ENCODE results near the gene TRMT2A.

Gene TRMT2A

DNA sequence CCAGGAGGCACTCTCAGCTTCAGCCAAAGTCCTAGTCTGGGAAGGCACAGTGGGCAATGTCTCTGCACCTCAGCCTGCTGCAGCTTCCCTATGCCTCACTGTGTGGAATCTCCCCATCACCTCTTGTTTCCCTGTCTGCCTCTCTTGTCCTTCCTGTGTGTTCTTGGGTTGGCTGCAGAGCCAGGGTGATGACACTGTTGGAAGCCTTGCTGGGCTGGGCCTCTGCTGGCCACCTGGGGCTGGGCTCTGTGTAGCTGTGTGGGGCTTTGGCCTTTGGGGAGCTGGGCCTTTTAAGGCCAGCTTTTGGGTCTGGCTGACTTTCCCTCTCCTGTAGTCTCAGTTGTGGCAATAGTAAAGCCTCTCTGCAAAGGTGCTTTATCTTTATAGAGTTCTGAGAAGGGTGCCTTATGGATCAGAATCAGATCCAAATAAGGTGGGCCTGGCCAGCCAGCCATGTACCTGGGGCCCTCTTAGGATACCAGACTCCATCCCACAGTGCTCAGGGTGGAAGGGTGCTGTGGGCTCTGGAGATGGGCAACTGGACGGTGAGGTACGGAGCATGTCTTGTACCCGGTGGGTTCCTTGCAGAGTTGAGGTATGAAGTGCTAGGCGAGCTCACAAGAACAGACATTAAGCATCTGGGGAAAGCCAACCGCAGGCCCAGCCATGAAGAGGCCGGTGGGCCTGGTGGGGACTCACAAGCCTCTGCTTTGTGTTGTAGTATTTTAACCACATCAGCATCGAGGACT lies 11.4 kb downstream of the TRMT2A start:
- DNase-seq, result no peak

DNA sequence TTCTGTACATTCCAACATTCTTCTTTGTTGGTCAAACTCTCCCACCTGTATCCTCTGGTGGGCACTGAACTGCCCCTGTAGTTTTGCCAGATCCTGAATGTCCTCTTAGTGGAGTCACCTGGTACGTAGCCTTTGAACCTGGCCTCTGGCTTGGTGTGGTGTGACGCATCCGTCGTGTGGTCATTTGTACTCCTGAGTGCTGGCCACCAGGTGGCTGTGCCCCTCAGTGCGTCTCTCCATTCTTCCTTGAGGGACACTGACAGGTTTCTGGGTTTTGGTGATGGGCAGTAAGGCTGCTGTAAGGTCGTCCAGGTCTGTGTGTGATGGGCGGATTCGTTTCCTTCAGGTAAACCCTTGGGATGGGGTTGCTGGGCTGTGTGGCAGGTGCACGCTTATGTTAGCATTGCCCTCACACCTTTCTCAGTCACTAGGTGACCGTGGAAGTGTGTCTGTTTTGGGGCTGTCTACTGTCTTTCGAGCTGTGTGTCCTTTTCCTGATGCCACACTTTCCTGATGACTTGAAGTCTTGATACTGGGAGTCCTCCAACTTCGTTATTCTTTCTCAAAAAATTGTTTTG lies 14.7 kb downstream of the TRMT2A start:
- DNase-seq, result no peak

- DNase-seq, result no peak
Measured at GRCh38 chr22:20101638-20102037, 15.4 kb downstream of the TRMT2A start.

GRCh38 chr22:20099099-20099711 lies 17.8 kb downstream of the TRMT2A start:
- no peak for DNase-seq

DNA sequence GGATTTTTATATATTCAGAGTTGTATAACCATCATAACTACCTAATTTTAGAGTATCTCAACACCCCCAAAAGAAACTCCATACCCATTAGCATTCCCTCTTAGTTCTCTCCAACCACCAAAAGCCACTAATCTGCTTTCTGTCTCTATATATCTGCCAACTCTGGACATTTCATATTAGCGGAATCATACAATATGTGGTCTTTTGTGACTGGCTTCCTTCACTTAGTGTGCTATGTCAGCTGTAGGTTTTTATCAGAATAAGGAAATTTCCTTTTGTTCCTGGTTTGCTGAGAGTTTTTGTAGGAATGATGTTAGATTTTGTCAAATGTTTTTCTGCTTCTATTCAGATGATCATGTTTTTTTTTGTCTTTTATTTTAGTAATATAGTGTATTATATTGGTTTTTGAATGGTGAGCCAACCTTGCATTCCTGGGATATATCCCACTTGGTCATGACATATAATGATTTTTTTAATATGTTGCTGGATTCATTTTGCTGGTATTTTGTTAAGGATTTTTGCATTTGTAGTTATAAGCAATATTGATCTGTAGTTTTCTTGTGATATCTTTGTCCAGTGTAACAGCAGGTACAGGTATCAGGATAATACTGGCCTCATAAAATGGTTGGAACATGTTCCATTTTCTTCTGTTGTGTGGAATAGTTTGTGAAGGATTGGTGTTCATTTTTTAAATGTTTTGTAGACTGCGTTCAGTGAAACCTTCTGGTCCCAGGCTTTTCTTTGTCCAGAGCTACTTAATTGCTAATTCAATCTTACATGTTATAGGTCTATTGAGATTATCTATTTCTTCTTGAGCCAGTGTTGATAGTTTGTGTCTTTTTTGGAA lies 20.2 kb downstream of the TRMT2A start:
- no peak for DNase-seq

GRCh38 chr22:20095521-20095920 lies 21.5 kb downstream of the TRMT2A start:
- no peak for DNase-seq

- DNase-seq, result no peak
Measured at GRCh38 chr22:20094197-20094807, 22.7 kb downstream of the TRMT2A start.

DNA sequence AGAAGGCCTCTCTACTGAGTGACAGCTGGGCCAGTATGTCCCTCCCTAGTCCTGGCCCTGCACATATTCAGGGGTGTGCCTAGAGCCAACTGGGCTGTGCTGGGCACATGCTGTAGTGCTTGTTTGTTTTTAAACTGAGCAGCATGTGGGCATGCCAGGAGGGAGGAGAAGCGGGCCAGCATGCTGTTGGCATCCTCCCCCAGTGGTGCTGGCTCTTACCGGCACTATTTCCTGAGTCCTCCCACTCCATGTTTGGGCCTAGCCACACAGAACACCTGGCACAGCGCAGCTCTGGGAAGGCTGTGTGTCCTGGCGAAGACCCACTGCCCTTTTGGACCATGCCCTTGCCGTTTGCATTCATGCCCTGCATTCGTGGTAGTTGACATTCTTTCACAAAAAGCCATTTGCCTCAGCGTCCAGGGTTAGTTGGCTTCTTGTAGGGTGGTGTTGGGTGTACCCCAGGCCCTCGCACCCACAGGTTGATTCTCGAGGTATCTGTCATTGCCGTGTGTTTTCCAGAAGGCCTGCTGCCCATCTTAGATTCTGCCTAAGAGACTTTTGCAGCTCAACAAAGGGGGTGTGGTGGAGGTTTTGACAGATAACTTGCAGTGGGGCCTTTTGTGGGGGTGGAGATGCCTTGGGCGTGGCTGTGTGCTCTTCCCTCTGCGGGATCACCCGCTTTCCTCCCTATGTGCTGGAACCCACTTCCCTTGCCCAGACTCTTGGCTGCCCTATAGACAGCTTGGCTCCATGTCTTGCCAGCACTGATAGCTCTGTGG lies 23.4 kb downstream of the TRMT2A start:
- DNase-seq, result no peak

GRCh38 chr22:20092477-20092854 lies 24.6 kb downstream of the TRMT2A start:
- DNase-seq, result no peak

DNA sequence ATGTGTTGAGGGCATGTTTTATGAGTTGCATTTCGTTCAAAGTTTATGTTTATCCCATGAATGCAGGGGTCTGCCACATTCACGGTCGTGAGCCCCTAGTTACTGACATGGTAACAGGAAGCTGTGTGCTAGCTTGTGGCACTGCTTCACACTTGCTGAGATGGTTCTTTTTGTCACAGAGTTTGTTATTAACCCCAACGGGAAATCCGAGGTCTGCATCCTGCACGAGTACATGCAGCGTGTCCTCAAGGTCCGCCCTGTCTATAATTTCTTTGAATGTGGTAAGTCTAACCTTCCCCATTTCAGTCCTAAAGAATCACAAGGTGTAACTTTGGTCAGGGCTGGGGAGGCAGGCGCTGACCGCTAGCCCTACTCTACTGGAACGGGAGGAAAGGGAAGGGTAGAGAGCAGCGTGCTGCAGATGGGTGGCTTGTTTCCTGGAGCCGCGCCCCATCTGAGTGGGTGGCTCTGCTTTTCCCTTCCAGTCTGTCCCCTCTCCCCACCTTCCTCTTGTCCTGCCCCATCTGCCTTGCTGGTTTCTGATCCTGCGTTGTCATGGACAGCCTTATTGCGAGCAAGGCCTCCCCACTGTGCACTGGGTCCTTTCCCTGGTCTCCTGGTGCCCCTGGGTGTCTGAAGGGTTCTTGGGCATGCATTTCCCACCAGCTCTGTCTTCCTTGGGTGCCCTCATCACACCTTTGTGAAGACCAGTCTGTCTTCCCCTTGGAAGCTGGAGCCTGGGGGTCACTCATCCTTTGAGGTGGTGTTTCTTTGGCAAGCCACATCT lies 25.1 kb downstream of the TRMT2A start:
- DNase-seq, result no peak

- DNase-seq, result no peak
Measured at GRCh38 chr22:20090730-20091240, 26.2 kb downstream of the TRMT2A start.

- DNase-seq, result no peak
Measured at GRCh38 chr22:20089977-20090729, 26.9 kb downstream of the TRMT2A start.

DNA sequence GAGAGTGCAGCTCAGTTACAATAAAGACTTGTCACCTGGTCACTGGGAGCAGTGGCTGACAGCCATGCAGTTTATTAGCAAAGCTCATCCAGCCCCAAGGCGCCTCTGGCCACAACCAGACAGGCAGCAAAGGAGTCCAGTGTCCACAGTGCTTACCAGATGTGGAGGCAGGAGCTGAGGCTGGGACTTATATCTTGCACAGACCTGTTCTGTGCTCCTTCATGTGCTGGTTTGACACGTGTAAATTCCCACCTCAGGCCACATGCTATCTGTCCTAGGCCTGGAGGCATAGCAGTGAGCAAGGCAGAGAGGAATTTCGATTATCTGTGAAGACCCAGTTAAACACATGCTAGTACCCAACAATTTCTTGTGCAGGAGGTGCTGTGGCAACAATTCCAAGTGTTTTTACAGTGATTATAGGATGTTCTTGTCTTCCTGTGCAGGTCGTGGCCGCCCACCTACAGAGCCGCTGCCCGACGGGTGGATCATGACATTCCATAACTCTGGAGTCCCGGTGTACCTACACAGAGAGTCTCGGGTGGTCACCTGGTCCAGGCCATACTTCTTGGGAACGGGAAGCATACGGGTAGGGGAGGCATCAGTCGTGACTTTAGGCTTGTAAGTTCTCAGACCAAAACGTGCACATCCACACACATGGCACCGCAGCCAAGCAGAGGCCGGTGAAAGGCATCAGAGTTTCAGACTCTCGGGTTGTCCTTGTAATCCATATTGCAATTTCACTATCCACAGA lies 27.6 kb downstream of the TRMT2A start:
- no peak for DNase-seq

DNA sequence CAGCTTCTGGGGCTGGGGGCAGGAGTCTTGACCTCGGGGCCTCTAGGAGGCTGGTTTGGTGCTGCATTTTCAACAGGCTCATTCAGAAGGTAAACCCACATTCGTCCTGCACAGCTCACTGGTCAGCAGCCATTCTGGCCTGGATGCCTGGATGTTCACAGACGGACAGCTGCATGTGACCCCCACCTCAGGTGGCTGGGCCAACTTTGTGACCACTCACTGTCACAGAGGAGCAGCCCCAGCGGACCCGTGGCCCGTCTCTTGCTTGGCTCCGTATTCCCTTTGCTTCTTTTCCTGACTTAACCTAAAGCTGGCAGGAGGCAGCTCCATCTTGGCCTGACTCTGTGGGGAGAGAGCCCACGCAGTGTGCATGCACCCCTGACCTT lies 28.8 kb downstream of the TRMT2A start:
- no peak for DNase-seq

GRCh38 chr22:20087319-20088262 lies 29.4 kb downstream of the TRMT2A start:
- DNase-seq, result no peak

GRCh38 chr22:20086763-20087162 lies 30.3 kb downstream of the TRMT2A start:
- DNase-seq, result no peak

- DNase-seq, result no peak
Measured at GRCh38 chr22:20086101-20086599, 30.9 kb downstream of the TRMT2A start.

DNA sequence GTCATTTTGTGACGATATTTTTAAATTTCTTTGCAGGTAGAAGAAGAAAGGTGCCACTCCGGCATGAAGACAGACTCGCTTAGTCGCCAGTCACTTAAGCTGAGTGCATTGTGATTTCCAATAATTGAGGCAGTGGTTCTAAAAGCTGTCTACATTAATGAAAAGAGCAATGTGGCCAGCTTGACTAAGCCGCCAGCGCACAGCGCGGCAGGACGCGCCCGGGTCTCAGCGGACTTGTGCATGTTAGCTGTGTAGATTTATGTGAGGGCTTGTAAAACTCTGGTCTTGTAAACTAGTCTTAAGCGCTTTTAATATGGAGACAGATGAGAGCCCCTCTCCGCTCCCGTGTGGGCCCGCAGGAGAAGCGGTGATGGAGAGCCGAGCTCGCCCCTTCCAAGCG lies 31.4 kb downstream of the TRMT2A start:
- DNase-seq, result no peak
